WTC11 (cell line): ENCODE data around the gene HVCN1. TPM values are rescaled to one million over a fixed set of nuclear protein-coding genes. Genes with fewer than 3 reads are reported as not detected.

Source experiments
- ATAC-seq: fragments of 200-7000 bp; cut with Tn5 transposase; 2 replicates; pipeline ENCODE4 v1.10.0; 2021; ENCODE audit warnings: mild to moderate bottlenecking, moderate library complexity
- CTCF ChIA-PET: fragments of 300-600 bp; sonication (Branson Sonifier 250); formaldehyde crosslinking; loops from one replicate; lab custom pipeline; 2021; ENCODE audit warnings: antibody characterized with exemption; lab: Charles Lee
- POLR2A ChIA-PET: fragments of 350-600 bp; sonication (Branson Sonifier 250); formaldehyde crosslinking; loops from one replicate; lab custom pipeline; 2021; ENCODE audit warnings: antibody characterized with exemption; lab: Charles Lee
- DNase-seq: peaks from one replicate; pipeline ENCODE4 v3.0.0; 2021; ENCODE audit warnings: low spot score
- H3K27ac Mint-ChIP-seq: 2 replicates; pipeline ENCODE4 v1.8.0; 2021; ENCODE audit warnings: mixed read lengths
- H3K27me3 Mint-ChIP-seq: 2 replicates; pipeline ENCODE4 v1.8.0; 2021; ENCODE audit warnings: low read depth, mild to moderate bottlenecking, moderate library complexity, mixed read lengths
- H3K36me3 Mint-ChIP-seq: 2 replicates; pipeline ENCODE4 v1.8.0; 2021; ENCODE audit warnings: mixed read lengths
- H3K4me1 Mint-ChIP-seq: 2 replicates; pipeline ENCODE4 v1.8.0; 2022; ENCODE audit warnings: mixed read lengths
- H3K4me3 Mint-ChIP-seq: 2 replicates; pipeline ENCODE4 v1.8.0; 2021; ENCODE audit warnings: mild to moderate bottlenecking, moderate library complexity, mixed read lengths
- H3K9me3 Mint-ChIP-seq: 2 replicates; pipeline ENCODE4 v1.8.0; 2021; ENCODE audit warnings: mixed read lengths
- ATF1 ChIP-seq: sonication (generic); formaldehyde crosslinking; IDR thresholded peaks from 2 replicates; pipeline ENCODE4 v1.8.1; 2023; ENCODE audit warnings: mild to moderate bottlenecking, moderate library complexity, missing genetic modification reagents
- ETV6 ChIP-seq: sonication (generic); formaldehyde crosslinking; IDR thresholded peaks from 2 replicates; pipeline ENCODE4 v1.8.1; 2022; ENCODE audit warnings: mild to moderate bottlenecking, missing genetic modification reagents
- FOXJ3 ChIP-seq: sonication (generic); formaldehyde crosslinking; IDR thresholded peaks from 2 replicates; pipeline ENCODE4 v1.9.0; 2021; ENCODE audit warnings: missing genetic modification reagents, mild to moderate bottlenecking, borderline replicate concordance
- FOXP1 ChIP-seq: sonication (generic); formaldehyde crosslinking; IDR thresholded peaks from 2 replicates; pipeline ENCODE4 v1.8.0; 2022; ENCODE audit warnings: missing genetic modification reagents, mild to moderate bottlenecking, moderate library complexity, borderline replicate concordance
- GABPB1 ChIP-seq: sonication (generic); formaldehyde crosslinking; IDR thresholded peaks from 2 replicates; pipeline ENCODE4 v1.8.1; 2023; ENCODE audit warnings: mild to moderate bottlenecking, missing genetic modification reagents
- MXD4 ChIP-seq: fragments of 250-450 bp; sonication (Bioruptor Pico); IDR thresholded peaks from 2 replicates; pipeline ENCODE4 v1.8.0; 2021; ENCODE audit warnings: mild to moderate bottlenecking, moderate library complexity, borderline replicate concordance
- NFATC4 ChIP-seq: fragments of 250-450 bp; sonication (Bioruptor Pico); IDR thresholded peaks from 2 replicates; pipeline ENCODE4 v1.9.0; 2021; ENCODE audit warnings: mild to moderate bottlenecking
- PRRX2 ChIP-seq: fragments of 250-450 bp; sonication (Bioruptor Pico); IDR thresholded peaks from 2 replicates; pipeline ENCODE4 v1.8.0; 2021; ENCODE audit warnings: mild to moderate bottlenecking
- RELA ChIP-seq: sonication (generic); formaldehyde crosslinking; IDR thresholded peaks from 2 replicates; pipeline ENCODE4 v1.8.1; 2022; ENCODE audit warnings: missing genetic modification reagents, mild to moderate bottlenecking, borderline replicate concordance
- SP1 ChIP-seq: sonication (generic); formaldehyde crosslinking; conservative IDR thresholded peaks from 2 replicates; pipeline ENCODE4 v1.8.1; 2022; ENCODE audit warnings: missing genetic modification reagents
- ZBTB21 ChIP-seq: sonication (generic); formaldehyde crosslinking; IDR thresholded peaks from 2 replicates; pipeline ENCODE4 v1.8.1; 2023; ENCODE audit warnings: mild to moderate bottlenecking, missing genetic modification reagents, borderline replicate concordance
- ZNF317 ChIP-seq: sonication (generic); formaldehyde crosslinking; IDR thresholded peaks from 2 replicates; pipeline ENCODE4 v1.8.1; 2023; ENCODE audit warnings: low read depth, mild to moderate bottlenecking, moderate library complexity, missing genetic modification reagents, borderline replicate concordance
- ZNF396 ChIP-seq: fragments of 250-450 bp; sonication (Bioruptor Pico); IDR thresholded peaks from 2 replicates; pipeline ENCODE4 v1.8.0; 2021; ENCODE audit warnings: mild to moderate bottlenecking, moderate library complexity, borderline replicate concordance
- ZNF423 ChIP-seq: fragments of 250-450 bp; sonication (Bioruptor Pico); IDR thresholded peaks from 2 replicates; pipeline ENCODE4 v2.1.2; 2022; ENCODE audit warnings: mild to moderate bottlenecking, moderate library complexity
- ZNF671 ChIP-seq: fragments of 250-450 bp; sonication (Bioruptor Pico); IDR thresholded peaks from 2 replicates; pipeline ENCODE4 v1.8.0; 2021; ENCODE audit warnings: mild to moderate bottlenecking
- total RNA-seq: library from RNA; stranded (reverse); gene quantifications from 3 replicates; pipeline ENCODE4 v1.2.3, GENCODE V29; 2021
- TF ChIP-seq, protein P1 (sequence below): sonication (generic); formaldehyde crosslinking; IDR thresholded peaks from 2 replicates; pipeline ENCODE4 v1.8.0; 2022; ENCODE audit warnings: mild to moderate bottlenecking, missing genetic modification reagents
- TF ChIP-seq, protein P2 (sequence below): sonication (generic); formaldehyde crosslinking; IDR thresholded peaks from 2 replicates; pipeline ENCODE4 v1.8.0; 2022; ENCODE audit warnings: mild to moderate bottlenecking, missing genetic modification reagents
- TF ChIP-seq, protein P3 (sequence below): fragments of 250-450 bp; sonication (Bioruptor Pico); IDR thresholded peaks from 2 replicates; pipeline ENCODE4 v2.1.2; 2022; ENCODE audit warnings: mild to moderate bottlenecking, moderate library complexity
- TF ChIP-seq, protein P4 (sequence below): sonication (generic); formaldehyde crosslinking; IDR thresholded peaks from 2 replicates; pipeline ENCODE4 v1.8.0; 2022; ENCODE audit warnings: mild to moderate bottlenecking, missing genetic modification reagents
- TF ChIP-seq, protein P5 (sequence below): sonication (generic); formaldehyde crosslinking; IDR thresholded peaks from 2 replicates; pipeline ENCODE4 v1.8.1; 2023; ENCODE audit warnings: mild to moderate bottlenecking, missing genetic modification reagents
- TF ChIP-seq, protein P6 (sequence below): sonication (generic); formaldehyde crosslinking; IDR thresholded peaks from 2 replicates; pipeline ENCODE4 v1.8.0; 2022; ENCODE audit warnings: mild to moderate bottlenecking, missing genetic modification reagents
- TF ChIP-seq, protein P7 (sequence below): fragments of 250-450 bp; sonication (Bioruptor Pico); IDR thresholded peaks from 2 replicates; pipeline ENCODE4 v1.9.0; 2021; ENCODE audit warnings: mild to moderate bottlenecking, borderline replicate concordance

HVCN1 gene
- total RNA-seq, 1 experiment from 2014 or later: 5.7 TPM

DNA sequence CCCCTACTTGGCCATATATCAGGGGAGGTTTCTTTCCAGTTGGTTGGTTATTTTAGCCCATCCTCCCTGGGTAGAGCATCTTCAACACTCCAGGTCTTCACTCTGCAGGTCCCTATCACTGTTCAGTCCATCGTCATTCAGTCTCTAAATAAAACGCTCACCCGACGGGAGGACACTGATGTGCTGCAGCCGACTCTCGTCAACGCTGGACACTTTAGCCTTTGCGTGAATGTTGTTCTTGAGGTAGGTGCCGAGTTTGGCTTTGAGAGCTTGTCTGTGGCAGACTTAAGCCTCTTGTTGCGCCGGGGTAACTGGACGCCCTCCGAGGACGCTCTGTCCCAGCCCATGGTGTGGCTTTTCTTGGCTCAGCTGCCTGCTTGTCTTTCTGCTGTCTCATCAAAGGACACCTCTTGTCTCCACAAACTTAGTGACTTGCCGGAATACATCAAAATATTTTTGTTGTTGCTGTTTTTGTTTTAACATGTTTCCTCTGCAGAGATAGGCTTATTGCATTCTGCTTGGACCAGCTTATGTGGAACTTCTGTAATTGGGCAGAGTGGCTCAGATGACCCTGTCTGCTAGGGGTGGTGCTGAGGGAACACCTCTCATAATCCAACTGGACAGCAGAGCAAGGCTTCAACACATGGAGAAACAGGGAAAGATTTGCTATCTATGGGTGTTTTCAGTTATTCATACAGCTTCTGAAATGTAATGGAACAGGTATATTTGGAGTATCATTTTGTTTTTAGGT, 48.5 kb downstream of the HVCN1 start:
- no peak for ATAC-seq
- CTCF ChIA-PET: no interaction called here

DNA sequence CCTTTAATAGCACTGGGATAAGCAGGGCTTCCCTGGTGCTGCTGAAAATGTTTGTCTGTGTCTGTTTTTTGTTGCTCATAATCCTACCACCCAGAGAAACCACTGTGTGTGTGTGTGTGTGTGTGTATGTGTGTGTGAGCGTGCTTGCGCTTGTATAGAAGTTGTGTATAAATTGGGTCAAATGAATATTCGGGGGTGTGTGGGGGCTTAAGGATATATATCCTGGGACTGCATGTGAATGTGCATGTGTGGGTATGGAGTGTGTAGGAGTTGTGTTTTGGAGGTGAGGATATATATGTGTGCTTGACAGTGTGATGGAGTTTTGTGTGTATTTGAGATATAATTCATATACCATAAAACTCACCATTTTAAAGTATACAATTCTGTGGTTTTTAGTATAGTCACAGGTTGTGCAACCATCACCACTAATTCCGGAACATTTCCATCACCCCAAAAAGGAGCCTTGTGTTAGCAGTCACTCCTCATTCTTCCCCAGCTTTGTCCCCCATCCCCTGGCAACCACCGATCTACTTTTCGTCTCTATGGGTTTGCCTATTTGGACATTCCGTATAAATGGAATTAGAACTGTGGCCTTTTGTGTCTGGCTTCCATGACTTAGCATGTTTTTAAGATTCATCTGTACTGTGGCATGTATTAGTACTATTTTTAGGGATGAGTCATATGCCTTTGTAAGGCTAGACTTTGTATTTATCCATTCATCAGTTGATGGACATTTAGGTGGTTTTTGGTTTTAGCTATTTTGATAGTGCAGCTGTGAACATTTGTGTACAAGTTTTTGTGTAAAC, 49.4 kb downstream of the HVCN1 start:
- H3K27ac Mint-ChIP-seq: no peak overlapping the region
- H3K36me3 Mint-ChIP-seq: no peaks in the 10 kb centered on the region
- CTCF ChIA-PET: no interaction called here
- POLR2A ChIA-PET: interaction anchor here (0.6 kb wide), 1 partner anchor 10 kb away, joined by 3 read pairs; no protein-coding TSS in a partner anchor
- ATAC-seq: no peak
- H3K4me3 Mint-ChIP-seq: no peak overlapping the region
- H3K9me3 Mint-ChIP-seq: no peaks in the 10 kb centered on the region
- DNase-seq: no peak
- peaks cover 8% of the 10 kb centered on the region; the same call in 1 of the 2 replicates for H3K4me1 Mint-ChIP-seq
- H3K27me3 Mint-ChIP-seq: no peaks in the 10 kb centered on the region
- no peak for TF ChIP-seq ZNF671 (CRISPR knock-in tag)
- TF ChIP-seq, protein P1, sequence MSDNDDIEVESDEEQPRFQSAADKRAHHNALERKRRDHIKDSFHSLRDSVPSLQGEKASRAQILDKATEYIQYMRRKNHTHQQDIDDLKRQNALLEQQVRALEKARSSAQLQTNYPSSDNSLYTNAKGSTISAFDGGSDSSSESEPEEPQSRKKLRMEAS (CRISPR knock-in tag): no peak
- TF ChIP-seq PRRX2 (CRISPR knock-in tag): no peak
- no peak for TF ChIP-seq NFATC4 (CRISPR knock-in tag)
- no peak for TF ChIP-seq SP1 (CRISPR knock-in tag)
- TF ChIP-seq RELA (CRISPR knock-in tag): no peak
- TF ChIP-seq ETV6 (CRISPR knock-in tag): no peak
- no peak for TF ChIP-seq ZBTB21
- no peak for TF ChIP-seq ATF1
- TF ChIP-seq, protein P2, sequence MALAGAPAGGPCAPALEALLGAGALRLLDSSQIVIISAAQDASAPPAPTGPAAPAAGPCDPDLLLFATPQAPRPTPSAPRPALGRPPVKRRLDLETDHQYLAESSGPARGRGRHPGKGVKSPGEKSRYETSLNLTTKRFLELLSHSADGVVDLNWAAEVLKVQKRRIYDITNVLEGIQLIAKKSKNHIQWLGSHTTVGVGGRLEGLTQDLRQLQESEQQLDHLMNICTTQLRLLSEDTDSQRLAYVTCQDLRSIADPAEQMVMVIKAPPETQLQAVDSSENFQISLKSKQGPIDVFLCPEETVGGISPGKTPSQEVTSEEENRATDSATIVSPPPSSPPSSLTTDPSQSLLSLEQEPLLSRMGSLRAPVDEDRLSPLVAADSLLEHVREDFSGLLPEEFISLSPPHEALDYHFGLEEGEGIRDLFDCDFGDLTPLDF: no peak
- TF ChIP-seq, protein P3, sequence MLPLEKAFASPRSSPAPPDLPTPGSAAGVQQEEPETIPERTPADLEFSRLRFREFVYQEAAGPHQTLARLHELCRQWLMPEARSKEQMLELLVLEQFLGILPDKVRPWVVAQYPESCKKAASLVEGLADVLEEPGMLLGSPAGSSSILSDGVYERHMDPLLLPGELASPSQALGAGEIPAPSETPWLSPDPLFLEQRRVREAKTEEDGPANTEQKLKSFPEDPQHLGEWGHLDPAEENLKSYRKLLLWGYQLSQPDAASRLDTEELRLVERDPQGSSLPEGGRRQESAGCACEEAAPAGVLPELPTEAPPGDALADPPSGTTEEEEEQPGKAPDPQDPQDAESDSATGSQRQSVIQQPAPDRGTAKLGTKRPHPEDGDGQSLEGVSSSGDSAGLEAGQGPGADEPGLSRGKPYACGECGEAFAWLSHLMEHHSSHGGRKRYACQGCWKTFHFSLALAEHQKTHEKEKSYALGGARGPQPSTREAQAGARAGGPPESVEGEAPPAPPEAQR (CRISPR knock-in tag): no peak

More for the DNA sequence above, 48.5 kb downstream of the HVCN1 start:
- no peak for DNase-seq
- no peaks in the 10 kb centered on the region for H3K9me3 Mint-ChIP-seq
- no peak overlapping the region for H3K27ac Mint-ChIP-seq
- H3K4me3 Mint-ChIP-seq: no peak overlapping the region
- peaks cover 8% of the 10 kb centered on the region; the same call in 1 of the 2 replicates for H3K4me1 Mint-ChIP-seq
- TF ChIP-seq FOXP1 (CRISPR knock-in tag) (no peak), MXD4 (CRISPR knock-in tag) (no peak), FOXJ3 (CRISPR knock-in tag) (no peak), ZNF396 (CRISPR knock-in tag) (no peak), GABPB1 (CRISPR knock-in tag) (no peak), ATF1 (no peak), ZNF423 (CRISPR knock-in tag) (no peak), ZNF317 (no peak)
- TF ChIP-seq, protein P4, sequence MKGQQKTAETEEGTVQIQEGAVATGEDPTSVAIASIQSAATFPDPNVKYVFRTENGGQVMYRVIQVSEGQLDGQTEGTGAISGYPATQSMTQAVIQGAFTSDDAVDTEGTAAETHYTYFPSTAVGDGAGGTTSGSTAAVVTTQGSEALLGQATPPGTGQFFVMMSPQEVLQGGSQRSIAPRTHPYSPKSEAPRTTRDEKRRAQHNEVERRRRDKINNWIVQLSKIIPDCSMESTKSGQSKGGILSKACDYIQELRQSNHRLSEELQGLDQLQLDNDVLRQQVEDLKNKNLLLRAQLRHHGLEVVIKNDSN (CRISPR knock-in tag): no peak
- TF ChIP-seq, protein P5, sequence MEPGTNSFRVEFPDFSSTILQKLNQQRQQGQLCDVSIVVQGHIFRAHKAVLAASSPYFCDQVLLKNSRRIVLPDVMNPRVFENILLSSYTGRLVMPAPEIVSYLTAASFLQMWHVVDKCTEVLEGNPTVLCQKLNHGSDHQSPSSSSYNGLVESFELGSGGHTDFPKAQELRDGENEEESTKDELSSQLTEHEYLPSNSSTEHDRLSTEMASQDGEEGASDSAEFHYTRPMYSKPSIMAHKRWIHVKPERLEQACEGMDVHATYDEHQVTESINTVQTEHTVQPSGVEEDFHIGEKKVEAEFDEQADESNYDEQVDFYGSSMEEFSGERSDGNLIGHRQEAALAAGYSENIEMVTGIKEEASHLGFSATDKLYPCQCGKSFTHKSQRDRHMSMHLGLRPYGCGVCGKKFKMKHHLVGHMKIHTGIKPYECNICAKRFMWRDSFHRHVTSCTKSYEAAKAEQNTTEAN (CRISPR knock-in tag): no peak
- TF ChIP-seq, protein P6, sequence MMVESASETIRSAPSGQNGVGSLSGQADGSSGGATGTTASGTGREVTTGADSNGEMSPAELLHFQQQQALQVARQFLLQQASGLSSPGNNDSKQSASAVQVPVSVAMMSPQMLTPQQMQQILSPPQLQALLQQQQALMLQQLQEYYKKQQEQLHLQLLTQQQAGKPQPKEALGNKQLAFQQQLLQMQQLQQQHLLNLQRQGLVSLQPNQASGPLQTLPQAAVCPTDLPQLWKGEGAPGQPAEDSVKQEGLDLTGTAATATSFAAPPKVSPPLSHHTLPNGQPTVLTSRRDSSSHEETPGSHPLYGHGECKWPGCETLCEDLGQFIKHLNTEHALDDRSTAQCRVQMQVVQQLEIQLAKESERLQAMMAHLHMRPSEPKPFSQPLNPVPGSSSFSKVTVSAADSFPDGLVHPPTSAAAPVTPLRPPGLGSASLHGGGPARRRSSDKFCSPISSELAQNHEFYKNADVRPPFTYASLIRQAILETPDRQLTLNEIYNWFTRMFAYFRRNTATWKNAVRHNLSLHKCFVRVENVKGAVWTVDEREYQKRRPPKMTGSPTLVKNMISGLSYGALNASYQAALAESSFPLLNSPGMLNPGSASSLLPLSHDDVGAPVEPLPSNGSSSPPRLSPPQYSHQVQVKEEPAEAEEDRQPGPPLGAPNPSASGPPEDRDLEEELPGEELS (CRISPR knock-in tag): no peak
- TF ChIP-seq, protein P7, sequence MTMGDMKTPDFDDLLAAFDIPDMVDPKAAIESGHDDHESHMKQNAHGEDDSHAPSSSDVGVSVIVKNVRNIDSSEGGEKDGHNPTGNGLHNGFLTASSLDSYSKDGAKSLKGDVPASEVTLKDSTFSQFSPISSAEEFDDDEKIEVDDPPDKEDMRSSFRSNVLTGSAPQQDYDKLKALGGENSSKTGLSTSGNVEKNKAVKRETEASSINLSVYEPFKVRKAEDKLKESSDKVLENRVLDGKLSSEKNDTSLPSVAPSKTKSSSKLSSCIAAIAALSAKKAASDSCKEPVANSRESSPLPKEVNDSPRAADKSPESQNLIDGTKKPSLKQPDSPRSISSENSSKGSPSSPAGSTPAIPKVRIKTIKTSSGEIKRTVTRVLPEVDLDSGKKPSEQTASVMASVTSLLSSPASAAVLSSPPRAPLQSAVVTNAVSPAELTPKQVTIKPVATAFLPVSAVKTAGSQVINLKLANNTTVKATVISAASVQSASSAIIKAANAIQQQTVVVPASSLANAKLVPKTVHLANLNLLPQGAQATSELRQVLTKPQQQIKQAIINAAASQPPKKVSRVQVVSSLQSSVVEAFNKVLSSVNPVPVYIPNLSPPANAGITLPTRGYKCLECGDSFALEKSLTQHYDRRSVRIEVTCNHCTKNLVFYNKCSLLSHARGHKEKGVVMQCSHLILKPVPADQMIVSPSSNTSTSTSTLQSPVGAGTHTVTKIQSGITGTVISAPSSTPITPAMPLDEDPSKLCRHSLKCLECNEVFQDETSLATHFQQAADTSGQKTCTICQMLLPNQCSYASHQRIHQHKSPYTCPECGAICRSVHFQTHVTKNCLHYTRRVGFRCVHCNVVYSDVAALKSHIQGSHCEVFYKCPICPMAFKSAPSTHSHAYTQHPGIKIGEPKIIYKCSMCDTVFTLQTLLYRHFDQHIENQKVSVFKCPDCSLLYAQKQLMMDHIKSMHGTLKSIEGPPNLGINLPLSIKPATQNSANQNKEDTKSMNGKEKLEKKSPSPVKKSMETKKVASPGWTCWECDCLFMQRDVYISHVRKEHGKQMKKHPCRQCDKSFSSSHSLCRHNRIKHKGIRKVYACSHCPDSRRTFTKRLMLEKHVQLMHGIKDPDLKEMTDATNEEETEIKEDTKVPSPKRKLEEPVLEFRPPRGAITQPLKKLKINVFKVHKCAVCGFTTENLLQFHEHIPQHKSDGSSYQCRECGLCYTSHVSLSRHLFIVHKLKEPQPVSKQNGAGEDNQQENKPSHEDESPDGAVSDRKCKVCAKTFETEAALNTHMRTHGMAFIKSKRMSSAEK (CRISPR knock-in tag): no peak
- no peaks in the 10 kb centered on the region for H3K27me3 Mint-ChIP-seq
- H3K36me3 Mint-ChIP-seq: no peaks in the 10 kb centered on the region
- POLR2A ChIA-PET: no interaction called here
